T-cell (primary cell): ENCODE measurements around the gene CRKL. TPM values are rescaled to one million over a fixed set of nuclear protein-coding genes. Genes with fewer than 3 reads are reported as not detected.
A peak's percentile ranks its signal among the peaks of the same experiment; 100 is the strongest.

Experiments used
- ATAC-seq, 4 experiments: fragments of 200-7000 bp in 3 of 4; fragments of 150-1000 bp in 1 of 4; cut with Tn5 transposase; replicated peaks in 1 of 4; 1 replicate in 3 of 4; 2 replicates in 1 of 4; pipeline ENCODE4 v1.10.0; 2021; ENCODE audit warnings: moderate library complexity in 3 of 4, mild to moderate bottlenecking in 2 of 4, moderate number of reproducible peaks in 1 of 4
- CTCF ChIA-PET, 2 donors: fragments of 300-600 bp; sonication (Branson Sonifier 250); formaldehyde crosslinking; loops; one replicate each; lab custom pipeline; 2022; ENCODE audit warnings: antibody characterized with exemption in 2 of 2; lab: Charles Lee
- POLR2A ChIA-PET, 2 donors: fragments of 300-600 bp; sonication (Branson Sonifier 250); formaldehyde crosslinking; loops; one replicate each; lab custom pipeline; 2022; ENCODE audit warnings: antibody characterized with exemption in 2 of 2; lab: Charles Lee
- DNase-seq, 35 experiments: peaks; one replicate each; pipeline versions ENCODE4 v3.0.0 to v3.0.0-alpha.2; 2013 to 2023
- H3K27ac ChIP-seq: one replicate; pipeline ENCODE4 v1.5.1; 2013; ENCODE audit warnings: low read length
- H3K27me3 ChIP-seq, 2 experiments: replicated peaks in 1 of 2; 1 replicate in 1 of 2; 2 replicates in 1 of 2; pipeline versions ENCODE4 v1.6.1 to v1.7.0; 2013; ENCODE audit warnings: low read length in 1 of 2, mixed read lengths in 1 of 2; ENCODE audit not compliant: control insufficient read depth in 2 of 2, insufficient read depth in 2 of 2; ENCODE audit errors: extremely low read depth in 1 of 2
- H3K36me3 ChIP-seq, 2 donors: 1 replicate in 1 of 2; 2 replicates in 1 of 2; pipeline versions ENCODE4 v1.6.1 to v1.7.0; 2013; ENCODE audit warnings: low read length in 1 of 2; ENCODE audit not compliant: control insufficient read depth in 2 of 2, insufficient read depth in 1 of 2; ENCODE audit errors: extremely low read depth in 1 of 2
- H3K4me1 ChIP-seq, 2 experiments: 1 replicate in 1 of 2; 2 replicates in 1 of 2; pipeline versions ENCODE4 v1.6.1 to v1.7.0; 2013; ENCODE audit warnings: low read length in 2 of 2, mixed read lengths in 1 of 2; ENCODE audit not compliant: insufficient read depth in 2 of 2, control insufficient read depth in 1 of 2; ENCODE audit errors: extremely low read depth in 1 of 2
- H3K4me3 ChIP-seq, 2 donors: 1 replicate in 1 of 2; 2 replicates in 1 of 2; pipeline versions ENCODE4 v1.5.1 to v1.7.0; 2013; ENCODE audit warnings: mild to moderate bottlenecking in 2 of 2, low read length in 1 of 2, moderate library complexity in 1 of 2; ENCODE audit not compliant: control insufficient read depth in 1 of 2; ENCODE audit errors: extremely low read depth in 1 of 2
- H3K9me3 ChIP-seq: 2 replicates; pipeline ENCODE4 v1.7.0; 2013
- H3K27ac Mint-ChIP-seq, 2 donors: one replicate each; pipeline ENCODE4 v1.8.0; 2020 to 2021; ENCODE audit warnings: mild to moderate bottlenecking in 2 of 2, mixed read lengths in 2 of 2
- H3K27me3 Mint-ChIP-seq, 2 donors: one replicate each; pipeline ENCODE4 v1.8.0; 2021 to 2022; ENCODE audit warnings: mixed read lengths in 2 of 2
- H3K36me3 Mint-ChIP-seq: one replicate; pipeline ENCODE4 v1.8.0; 2021; ENCODE audit warnings: mixed read lengths
- H3K4me1 Mint-ChIP-seq, 3 donors: one replicate each; pipeline ENCODE4 v1.8.0; 2020 to 2022; ENCODE audit warnings: mixed read lengths in 3 of 3, mild to moderate bottlenecking in 1 of 3
- H3K4me3 Mint-ChIP-seq, 3 donors: one replicate each; pipeline ENCODE4 v1.8.0; 2020 to 2022; ENCODE audit warnings: mild to moderate bottlenecking in 3 of 3, mixed read lengths in 3 of 3, moderate library complexity in 3 of 3
- H3K9me3 Mint-ChIP-seq, 3 donors: one replicate each; pipeline ENCODE4 v1.8.0; 2020 to 2022; ENCODE audit warnings: mixed read lengths in 3 of 3
- WGBS: methylation state at CpG from one replicate; pipeline ENCODE4 v1.1.5; 2013; ENCODE audit warnings: missing lambda C conversion rate; ENCODE audit not compliant: insufficient coverage; 5-methylcytosine and 5-hydroxymethylcytosine counted together
- total RNA-seq, 35 experiments: library from RNA in 6 of 35; stranded (reverse) in 6 of 35; fragments of 120-200 nt in 1 of 35; gene quantifications; one replicate each; pipeline versions ENCODE4 v1.2.1 to v1.2.4 and lab custom pipeline; 2013 to 2026

CRKL gene
- total RNA-seq, 5 donors from 2014 or later (not counting 1 experiment from before 2014, with no cell fraction given), result 41.7 to 87.7 (median 85.4) TPM

DNA sequence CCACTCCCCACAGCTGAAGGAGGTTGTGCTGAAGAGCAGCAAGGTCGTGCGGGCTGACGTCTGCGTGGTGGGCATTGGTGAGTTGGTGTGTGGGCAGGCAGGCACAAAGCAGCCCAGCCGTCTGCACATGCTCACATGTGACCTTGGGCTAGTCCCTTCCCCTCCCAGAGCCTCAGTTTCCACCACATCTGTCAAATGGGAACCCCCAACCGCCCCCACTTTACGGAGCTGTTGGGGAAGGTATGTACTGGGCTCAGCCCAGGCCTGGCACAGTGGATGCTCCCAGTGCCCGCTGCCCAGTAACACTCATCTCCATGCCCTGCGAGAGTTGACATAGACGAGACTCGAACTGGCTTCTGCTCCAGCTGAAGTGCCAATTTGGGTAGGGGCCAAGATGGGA is 59.8 kb downstream of the CRKL start:
- peaks cover 0 to 38% of the 10 kb centered on the region in 2 experiments for H3K27me3 ChIP-seq
- H3K27me3 Mint-ChIP-seq, result peaks cover 0 to 2% of the 10 kb centered on the region in 2 donors
- peaks cover 3 to 30% of the 10 kb centered on the region in 2 experiments for H3K4me1 ChIP-seq
- H3K4me1 Mint-ChIP-seq, result peaks cover 25 to 27% (median 27%) of the 10 kb centered on the region in 3 donors
- ATAC-seq (no peak), DNase-seq (no peak)
- H3K36me3 Mint-ChIP-seq, result no peaks in the 10 kb centered on the region
- H3K27ac ChIP-seq, result no peak overlapping the region
- ChIA-PET CTCF (no interaction called here), POLR2A (no interaction called here)
- no peaks in the 10 kb centered on the region for H3K9me3 ChIP-seq
- 87% methylated on average over 6 of the region's 11 CpGs for WGBS
- no peak overlapping the region for H3K4me3 Mint-ChIP-seq
- H3K36me3 ChIP-seq, result no peaks in the 10 kb centered on the region
- H3K9me3 Mint-ChIP-seq, result no peaks in the 10 kb centered on the region
- H3K4me3 ChIP-seq, result no peak overlapping the region
- H3K27ac Mint-ChIP-seq, result no peak overlapping the region

DNA sequence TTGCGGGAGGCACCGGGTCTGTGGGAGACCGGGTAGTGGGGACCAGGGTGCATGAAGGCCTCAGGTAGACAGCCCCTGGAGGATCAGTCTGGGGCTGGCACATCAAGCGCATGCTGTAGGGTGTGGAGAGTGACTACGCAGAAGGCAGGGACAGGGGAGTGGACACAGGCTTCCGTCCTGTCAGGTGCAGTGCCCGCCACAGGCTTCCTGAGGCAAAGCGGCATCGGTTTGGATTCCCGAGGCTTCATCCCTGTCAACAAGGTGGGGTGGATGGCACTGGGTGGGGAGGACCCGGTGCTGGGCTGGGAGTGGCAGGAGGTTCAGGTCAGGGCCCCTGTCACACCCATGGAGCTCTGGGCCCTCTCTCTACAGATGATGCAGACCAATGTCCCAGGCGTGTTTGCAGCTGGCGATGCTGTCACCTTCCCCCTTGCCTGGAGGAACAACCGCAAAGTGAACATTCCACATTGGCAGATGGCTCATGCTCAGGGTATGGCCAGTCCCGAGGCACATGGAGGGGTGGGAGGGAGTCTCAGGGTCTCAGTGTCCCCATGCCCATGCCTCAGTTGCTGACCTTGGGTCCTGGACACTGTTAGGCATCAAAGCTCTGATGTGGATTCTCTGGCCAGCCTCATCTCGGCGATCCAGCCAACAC is 60.4 kb downstream of the CRKL start:
- Histone ChIP-seq H3K36me3 (no peaks in the 10 kb centered on the region), H3K27ac (no peak overlapping the region), H3K4me3 (no peak overlapping the region), H3K4me1 (peaks cover 3 to 34% of the 10 kb centered on the region in 2 experiments), H3K9me3 (no peaks in the 10 kb centered on the region), H3K27me3 (peaks cover 0 to 38% of the 10 kb centered on the region in 2 experiments)
- ChIA-PET POLR2A (interaction anchor here in 1 of 2 donors (0.5 kb wide), 1 partner anchor 30 kb away, joined by 4 read pairs; no protein-coding TSS in a partner anchor), CTCF (no interaction called here)
- Mint-ChIP-seq H3K27me3 (peaks cover 0 to 2% of the 10 kb centered on the region in 2 donors), H3K36me3 (no peaks in the 10 kb centered on the region), H3K4me3 (no peak overlapping the region), H3K27ac (peak overlapping the region in 1 of 2 donors; percentile 39), H3K9me3 (no peaks in the 10 kb centered on the region), H3K4me1 (peaks cover 28 to 30% (median 30%) of the 10 kb centered on the region in 3 donors)
- ATAC-seq, result no peak
- WGBS, result 80% methylated on average over 14 of the region's 17 CpGs
- no peak for DNase-seq

DNA sequence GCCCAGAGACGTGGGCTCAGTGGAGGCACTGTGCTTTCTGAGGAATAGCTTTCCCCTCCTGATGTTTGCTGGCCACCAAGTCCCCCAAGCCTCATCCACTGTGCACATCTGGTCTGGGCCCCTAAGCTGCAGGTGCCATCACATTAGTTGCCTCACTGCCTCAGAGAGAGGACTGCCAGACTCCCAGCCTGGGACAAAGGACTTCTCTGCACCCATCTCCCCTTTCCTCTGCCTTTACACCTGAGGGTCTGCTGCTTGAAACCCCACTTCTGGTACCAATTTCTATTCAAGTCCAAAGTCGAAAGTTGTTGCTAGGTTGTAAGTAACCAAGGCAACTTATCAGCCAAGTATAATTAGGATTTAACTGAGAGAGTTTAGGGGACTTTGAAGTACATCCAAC is 61.2 kb downstream of the CRKL start:
- Histone ChIP-seq H3K27ac (no peak overlapping the region), H3K9me3 (no peaks in the 10 kb centered on the region), H3K36me3 (no peaks in the 10 kb centered on the region), H3K4me1 (peaks cover 5 to 42% of the 10 kb centered on the region in 2 experiments), H3K4me3 (no peak overlapping the region), H3K27me3 (peaks cover 0 to 36% of the 10 kb centered on the region in 2 experiments)
- H3K4me3 Mint-ChIP-seq, result peak overlapping the region in 1 of 3 donors; percentile 42
- no peak overlapping the region for H3K27ac Mint-ChIP-seq
- WGBS, result 40% methylated on average over 1 of the region's 2 CpGs
- DNase-seq, result no peak
- CTCF ChIA-PET, result no interaction called here
- no peaks in the 10 kb centered on the region for H3K9me3 Mint-ChIP-seq
- H3K36me3 Mint-ChIP-seq, result no peaks in the 10 kb centered on the region
- H3K4me1 Mint-ChIP-seq, result peaks cover 36 to 38% (median 37%) of the 10 kb centered on the region in 3 donors
- H3K27me3 Mint-ChIP-seq, result peaks cover 0 to 2% of the 10 kb centered on the region in 2 donors
- POLR2A ChIA-PET, result interaction anchor here in 1 of 2 donors (0.5 kb wide), 2 partner anchors 29 to 143 kb away, joined by 4 to 5 read pairs; no protein-coding TSS in a partner anchor
- no peak for ATAC-seq

DNA sequence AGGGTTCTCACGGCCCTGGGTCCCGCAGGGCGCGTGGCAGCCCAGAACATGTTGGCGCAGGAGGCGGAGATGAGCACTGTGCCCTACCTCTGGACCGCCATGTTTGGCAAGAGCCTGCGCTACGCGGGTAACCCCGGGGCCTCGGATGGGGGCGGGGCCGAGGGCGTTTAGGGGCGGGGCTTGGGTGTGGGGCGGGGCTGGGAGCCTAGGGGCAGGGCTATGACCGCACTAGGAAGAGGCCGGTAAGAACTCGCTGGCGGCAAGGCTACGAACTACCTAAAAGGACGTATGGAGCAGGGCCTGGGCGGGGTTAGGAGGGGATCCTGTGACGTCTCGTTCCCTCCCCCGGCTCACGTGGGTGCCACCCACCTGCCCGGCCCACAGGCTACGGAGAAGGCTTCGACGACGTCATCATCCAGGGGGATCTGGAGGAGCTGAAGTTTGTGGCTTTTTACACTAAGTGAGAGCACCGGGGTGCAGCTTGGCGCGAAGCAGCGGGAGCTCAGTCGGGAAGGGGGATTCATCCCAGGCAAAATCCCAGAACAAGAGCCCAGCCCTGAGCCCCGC is 62.1 kb downstream of the CRKL start:
- peaks cover 0 to 31% of the 10 kb centered on the region in 2 experiments for H3K27me3 ChIP-seq
- ATAC-seq, result peak; percentile 21 to 50 (median 40)
- Mint-ChIP-seq H3K36me3 (no peaks in the 10 kb centered on the region), H3K9me3 (no peaks in the 10 kb centered on the region), H3K27me3 (peaks cover 0 to 2% of the 10 kb centered on the region in 2 donors), H3K4me1 (peaks cover 44 to 45% (median 45%) of the 10 kb centered on the region in 3 donors), H3K27ac (peak overlapping the region; percentile 29 to 80), H3K4me3 (peak overlapping the region; percentile 42 to 65 (median 65))
- CTCF ChIA-PET, result no interaction called here
- H3K4me1 ChIP-seq, result peaks cover 5 to 46% of the 10 kb centered on the region in 2 experiments
- no peak overlapping the region for H3K27ac ChIP-seq
- POLR2A ChIA-PET, result no interaction called here
- peak in 34 of 35 experiments; percentile 25 to 75 (median 66) for DNase-seq
- no peaks in the 10 kb centered on the region for H3K9me3 ChIP-seq
- no peak overlapping the region for H3K4me3 ChIP-seq
- whole genome bisulfite sequencing, result 27% methylated on average over 38 of the region's 39 CpGs
- peaks cover 0 to 4% of the 10 kb centered on the region in 2 donors for H3K36me3 ChIP-seq

DNA sequence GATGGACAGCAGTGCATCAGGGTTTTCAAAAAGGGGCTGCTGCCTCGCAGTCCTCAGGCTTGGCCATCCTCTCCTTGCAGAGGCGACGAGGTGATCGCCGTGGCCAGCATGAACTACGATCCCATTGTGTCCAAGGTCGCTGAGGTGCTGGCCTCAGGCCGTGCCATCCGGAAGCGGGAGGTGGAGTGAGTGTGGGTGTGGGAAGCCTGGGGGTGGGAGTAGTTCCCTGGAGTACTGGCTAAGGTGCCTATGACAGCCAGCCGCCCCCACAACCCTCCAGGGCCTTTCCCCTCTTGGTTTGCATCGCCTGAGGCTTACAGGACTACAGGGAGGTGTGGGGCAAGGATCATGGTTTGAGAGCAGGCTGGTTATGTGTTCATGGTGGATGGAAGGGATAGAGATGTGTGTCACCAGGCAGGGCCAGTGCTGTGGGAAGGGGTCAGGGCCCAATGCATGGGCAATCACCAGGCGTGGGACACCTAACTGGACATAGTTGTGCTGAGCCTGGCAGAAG is 62.8 kb downstream of the CRKL start:
- 92% methylated on average over 12 of the region's 13 CpGs for WGBS
- Histone ChIP-seq H3K27me3 (peaks cover 0 to 31% of the 10 kb centered on the region in 2 experiments), H3K9me3 (no peaks in the 10 kb centered on the region), H3K4me1 (peaks cover 5 to 46% of the 10 kb centered on the region in 2 experiments), H3K27ac (no peak overlapping the region), H3K4me3 (no peak overlapping the region), H3K36me3 (peaks cover 0 to 4% of the 10 kb centered on the region in 2 donors)
- H3K4me3 Mint-ChIP-seq, result peak overlapping the region; percentile 34 to 92 (median 42)
- CTCF ChIA-PET, result interaction anchor here in 1 of 2 donors (0.5 kb wide), 1 partner anchor 19 kb away, joined by 7 read pairs; no protein-coding TSS in a partner anchor
- no peak for ATAC-seq
- H3K9me3 Mint-ChIP-seq, result no peaks in the 10 kb centered on the region
- DNase-seq, result no peak
- peaks cover 0 to 2% of the 10 kb centered on the region in 2 donors for H3K27me3 Mint-ChIP-seq
- POLR2A ChIA-PET, result no interaction called here
- H3K27ac Mint-ChIP-seq, result peak overlapping the region in 1 of 2 donors; percentile 29
- peaks cover 44 to 45% (median 45%) of the 10 kb centered on the region in 3 donors for H3K4me1 Mint-ChIP-seq
- no peaks in the 10 kb centered on the region for H3K36me3 Mint-ChIP-seq

DNA sequence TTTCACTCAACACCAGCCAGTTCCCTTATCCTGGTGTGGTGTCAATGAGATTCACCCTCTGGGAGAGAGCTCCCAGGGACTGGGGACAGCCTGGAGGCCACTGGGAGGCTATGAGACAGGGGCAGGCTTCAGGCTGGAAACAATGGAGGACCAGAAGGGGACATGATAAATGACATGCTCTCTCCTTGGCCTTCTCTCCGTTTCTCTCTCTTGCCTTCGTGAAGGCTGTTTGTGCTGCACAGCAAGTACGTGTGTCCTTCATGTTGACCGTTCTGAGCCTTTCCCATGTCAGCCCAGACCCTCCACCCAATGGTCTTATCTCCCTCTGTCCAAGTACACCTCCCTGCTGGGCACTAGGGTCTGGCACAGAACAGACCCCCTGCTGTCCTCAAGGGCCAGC is 63.3 kb downstream of the CRKL start:
- POLR2A ChIA-PET, result no interaction called here
- peaks cover 0 to 4% of the 10 kb centered on the region in 2 donors for H3K36me3 ChIP-seq
- peak overlapping the region; percentile 90 to 94 (median 92) for H3K4me3 Mint-ChIP-seq
- no peaks in the 10 kb centered on the region for H3K9me3 ChIP-seq
- CTCF ChIA-PET, result no interaction called here
- H3K4me1 ChIP-seq, result peaks cover 5 to 46% of the 10 kb centered on the region in 2 experiments
- no peak overlapping the region for H3K4me3 ChIP-seq
- ATAC-seq (no peak), DNase-seq (no peak)
- H3K27ac Mint-ChIP-seq, result peak overlapping the region; percentile 90 to 91
- no peak overlapping the region for H3K27ac ChIP-seq
- WGBS, result 100% methylated on average over 4 of the region's 4 CpGs
- no peaks in the 10 kb centered on the region for H3K9me3 Mint-ChIP-seq
- peaks cover 44 to 45% (median 45%) of the 10 kb centered on the region in 3 donors for H3K4me1 Mint-ChIP-seq
- peaks cover 0 to 2% of the 10 kb centered on the region in 2 donors for H3K27me3 Mint-ChIP-seq
- H3K36me3 Mint-ChIP-seq, result no peaks in the 10 kb centered on the region
- peaks cover 0 to 31% of the 10 kb centered on the region in 2 experiments for H3K27me3 ChIP-seq
